Measurements from ENCODE around the gene DIAPH3.

The DIAPH3 gene

GRCh38 chr13:59696271-59696670 lies 467.5 kb downstream of the DIAPH3 start:
- DNase-seq (ENCODE audit: low read depth), result no peak
- TF ChIP-seq CTCF (conservative IDR thresholded peaks at IDR 0.05; ENCODE audit: control insufficient read depth, insufficient read depth, low read depth, low read length), result no peak
- H3K4me3 ChIP-seq (ENCODE audit: control insufficient read depth, low read depth, low read length), result no peak overlapping the region

GRCh38 chr13:59691501-59692066 lies 472.1 kb downstream of the DIAPH3 start:
- DNase-seq (ENCODE audit: low read depth), result no peak
- no peak for TF ChIP-seq CTCF (conservative IDR thresholded peaks at IDR 0.05; ENCODE audit: control insufficient read depth, insufficient read depth, low read depth, low read length)

GRCh38 chr13:59690857-59691500 lies 472.7 kb downstream of the DIAPH3 start:
- no peak overlapping the region for H3K4me3 ChIP-seq (ENCODE audit: control insufficient read depth, low read depth, low read length)
- TF ChIP-seq CTCF (conservative IDR thresholded peaks at IDR 0.05; ENCODE audit: control insufficient read depth, insufficient read depth, low read depth, low read length), result no peak
- DNase-seq (ENCODE audit: low read depth), result peak; percentile 63

More at GRCh38 chr13:59691501-59692066, 472.1 kb downstream of the DIAPH3 start:
- no peak overlapping the region for H3K4me3 ChIP-seq (ENCODE audit: control insufficient read depth, low read depth, low read length)

GRCh38 chr13:59689057-59689456 lies 474.7 kb downstream of the DIAPH3 start:
- DNase-seq (ENCODE audit: low read depth), result no peak
- TF ChIP-seq CTCF (conservative IDR thresholded peaks at IDR 0.05; ENCODE audit: control insufficient read depth, insufficient read depth, low read depth, low read length), result no peak
- H3K4me3 ChIP-seq (ENCODE audit: control insufficient read depth, low read depth, low read length), result no peak overlapping the region

- no peak overlapping the region for H3K4me3 ChIP-seq (ENCODE audit: control insufficient read depth, low read depth, low read length)
- DNase-seq (ENCODE audit: low read depth), result no peak
- no peak for TF ChIP-seq CTCF (conservative IDR thresholded peaks at IDR 0.05; ENCODE audit: control insufficient read depth, insufficient read depth, low read depth, low read length)
Measured at GRCh38 chr13:59686798-59687394, 476.8 kb downstream of the DIAPH3 start.

- DNase-seq (ENCODE audit: low read depth), result no peak
- H3K4me3 ChIP-seq (ENCODE audit: control insufficient read depth, low read depth, low read length), result no peak overlapping the region
- TF ChIP-seq CTCF (conservative IDR thresholded peaks at IDR 0.05; ENCODE audit: control insufficient read depth, insufficient read depth, low read depth, low read length), result no peak
Measured at GRCh38 chr13:59684105-59684504, 479.6 kb downstream of the DIAPH3 start.
